ENCODE measurements around the gene ZIC2.

- no peak for TF ChIP-seq POLR2A (IDR thresholded peaks at IDR 0.05)
- no peak for TF ChIP-seq EP300 (IDR thresholded peaks at IDR 0.05)
- TF ChIP-seq POLR2AphosphoS5 (IDR thresholded peaks at IDR 0.05): no peak
These were observed 5.2 kb downstream of the ZIC2 start for GRCh38 chr13:99986741-99987140.

Measured in stomach (tissue), 4 donors.